SIG-M5 treated with dmso at 0.1 percent for 504 hours (cell line): ENCODE measurements around the gene SH3GL1.

Experiments
- DNase-seq: peaks from one replicate; lab custom pipeline; 2025; ENCODE audit not compliant: unreplicated experiment; lab: John Stamatoyannopoulos, UW

Gene SH3GL1

GRCh38 chr19:4376028-4376670 lies 24.2 kb downstream of the SH3GL1 start:
- no peak for DNase-seq

GRCh38 chr19:4375164-4376027 lies 25.0 kb downstream of the SH3GL1 start:
- peak; percentile 48 for DNase-seq

- no peak for DNase-seq
Measured at GRCh38 chr19:4374498-4375163, 25.7 kb downstream of the SH3GL1 start.

DNA sequence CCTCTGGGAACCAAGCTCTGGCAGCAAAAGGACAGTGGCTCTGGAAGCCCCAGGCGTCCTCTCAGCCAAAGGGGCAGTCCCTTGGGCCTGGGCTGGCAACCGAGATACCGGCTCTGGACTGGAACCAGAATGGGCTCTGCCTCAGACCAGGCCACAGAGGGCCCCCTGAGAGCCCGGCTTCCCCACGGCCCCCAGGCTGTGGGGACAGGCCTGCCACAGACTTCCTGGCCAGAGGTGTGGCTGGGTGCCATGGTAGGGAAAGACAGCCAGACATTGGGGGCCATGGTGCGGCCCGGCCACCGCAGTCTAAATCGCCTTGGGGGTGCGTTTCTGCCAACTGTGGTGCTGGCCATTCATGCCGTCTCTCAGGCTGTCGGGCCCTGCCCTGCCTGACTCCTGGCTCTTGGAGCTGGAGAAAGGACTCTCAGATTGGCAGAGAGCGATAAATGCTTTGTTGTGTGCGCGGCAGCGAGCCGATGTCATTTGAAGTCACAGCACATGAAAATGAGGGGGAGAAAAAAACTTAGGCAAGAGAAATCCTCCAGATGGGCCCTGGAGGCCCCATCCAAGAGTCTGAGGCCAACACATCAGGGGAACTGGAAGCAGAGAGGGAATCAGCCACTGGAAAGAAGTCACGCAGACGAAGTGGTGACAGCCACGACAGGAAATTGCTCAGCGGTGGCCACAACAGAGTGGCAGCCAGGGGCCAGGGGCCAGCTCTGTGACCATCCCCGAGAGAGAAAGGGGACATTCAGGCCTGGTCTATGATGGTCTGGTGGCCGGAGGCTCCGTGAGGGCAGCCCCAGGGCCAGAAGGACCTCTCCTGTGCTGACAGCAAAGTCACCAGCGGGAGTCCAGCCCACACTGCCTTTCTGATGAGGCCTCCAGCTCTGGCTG lies 26.5 kb downstream of the SH3GL1 start:
- no peak for DNase-seq

- DNase-seq, result no peak
Measured at GRCh38 chr19:4373013-4373367, 27.4 kb downstream of the SH3GL1 start.

GRCh38 chr19:4372165-4373012 lies 28.0 kb downstream of the SH3GL1 start:
- no peak for DNase-seq

- DNase-seq, result no peak
Measured at GRCh38 chr19:4371247-4372164, 28.8 kb downstream of the SH3GL1 start.

GRCh38 chr19:4370418-4371041 lies 29.8 kb downstream of the SH3GL1 start:
- no peak for DNase-seq

DNA sequence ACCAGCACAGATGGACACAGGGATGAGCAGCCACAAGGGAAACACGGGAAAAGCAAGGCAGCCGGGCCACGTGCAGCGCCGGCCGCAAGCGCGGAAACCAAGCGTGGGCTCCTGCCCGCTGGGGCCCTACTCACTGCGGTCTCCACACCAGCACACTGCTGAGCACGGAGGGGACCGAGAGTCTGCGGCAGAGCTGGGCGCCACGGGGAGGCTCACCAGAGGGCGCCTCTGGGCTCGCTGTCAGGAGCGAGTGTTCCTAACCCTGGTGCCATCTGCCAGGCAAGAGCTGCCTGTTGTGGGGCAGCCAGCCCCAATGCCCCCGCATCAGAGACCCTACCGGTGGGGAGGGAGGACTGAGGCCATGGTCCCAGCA lies 30.5 kb downstream of the SH3GL1 start:
- peak; percentile 34 for DNase-seq

GRCh38 chr19:4369109-4369887 lies 31.0 kb downstream of the SH3GL1 start:
- peak; percentile 72 for DNase-seq

DNA sequence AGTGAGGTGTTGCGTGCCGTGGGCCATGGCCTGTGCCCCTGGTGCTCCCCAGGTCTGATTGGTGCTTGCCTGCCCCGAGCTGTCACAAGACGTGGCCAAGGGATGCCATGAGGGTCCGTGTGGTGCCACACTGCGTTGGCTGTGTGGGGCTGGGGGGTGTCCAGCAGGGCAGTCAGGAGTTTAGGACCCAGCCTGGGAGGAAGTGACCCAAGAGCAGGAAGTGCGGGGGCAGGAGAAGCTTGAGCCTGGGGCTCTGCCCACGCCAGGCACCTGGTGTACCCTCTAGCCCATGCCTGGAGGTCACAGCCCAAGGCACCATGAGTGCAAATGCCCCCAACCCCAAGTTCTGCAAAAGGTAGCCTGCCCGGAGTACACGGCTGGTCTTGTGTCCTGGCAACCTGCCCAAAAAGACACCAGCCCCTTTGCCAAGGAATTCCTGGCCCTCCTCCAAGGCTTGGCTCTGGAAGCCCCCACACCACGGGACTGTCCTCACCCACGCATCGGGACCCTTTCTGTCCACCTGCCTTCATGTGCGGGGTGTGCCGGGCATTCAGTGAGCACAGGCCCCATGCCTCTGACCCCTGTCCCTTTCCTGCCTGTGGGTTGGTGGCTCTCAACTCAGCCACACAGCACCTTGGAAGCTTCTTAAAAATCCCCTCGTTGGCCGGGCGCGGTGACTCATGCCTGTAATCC lies 32.1 kb downstream of the SH3GL1 start:
- DNase-seq, result no peak

DNA sequence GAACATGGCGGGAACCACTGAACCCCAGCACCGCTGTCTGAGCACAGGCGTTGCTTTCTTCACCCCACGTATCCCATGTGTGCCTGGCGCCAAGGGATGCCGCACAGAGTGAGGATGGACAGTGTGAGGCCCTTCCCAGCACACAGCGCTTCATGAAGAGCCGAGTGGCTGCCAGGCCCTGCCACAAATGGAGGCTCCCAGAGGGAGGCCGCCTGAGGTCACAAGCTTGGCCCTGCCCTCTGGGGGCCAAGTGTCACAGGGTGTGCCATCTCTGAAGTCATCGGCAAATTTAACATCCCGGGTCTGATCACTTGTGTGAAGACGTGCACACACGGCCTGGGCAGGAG lies 32.6 kb downstream of the SH3GL1 start:
- no peak for DNase-seq

GRCh38 chr19:4367336-4367723 lies 33.0 kb downstream of the SH3GL1 start:
- no peak for DNase-seq

- DNase-seq, result no peak
Measured at GRCh38 chr19:4366666-4367335, 33.5 kb downstream of the SH3GL1 start.

- no peak for DNase-seq
Measured at GRCh38 chr19:4365791-4366665, 34.3 kb downstream of the SH3GL1 start.

DNA sequence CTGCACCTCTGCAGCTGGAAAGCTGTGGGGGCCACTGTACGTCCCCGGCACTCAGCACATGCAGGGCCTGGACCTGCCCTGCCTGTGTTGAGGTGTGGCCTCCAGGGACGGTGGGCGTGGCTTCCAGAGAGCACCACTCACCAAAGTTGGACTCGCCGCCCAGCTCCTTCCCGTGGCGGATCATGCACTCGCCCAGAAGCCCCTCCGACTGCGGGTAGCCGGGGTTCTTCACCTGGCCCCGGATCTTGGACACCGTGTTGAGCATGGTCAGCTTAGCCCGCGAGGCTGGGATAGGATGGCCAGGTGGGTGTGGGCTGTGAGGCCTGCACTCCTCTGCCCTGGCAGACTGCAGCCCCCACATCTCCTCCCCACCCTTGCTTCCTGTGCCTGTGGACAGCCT lies 35.0 kb downstream of the SH3GL1 start:
- DNase-seq, result no peak
